Uterus (tissue), 2 donors: ENCODE results near the gene PRL.

Experiments used
- CTCF ChIP-seq, 4 experiments: fragments of 200-600 bp in 2 of 4; fragments of 450-650 bp in 2 of 4; sonication (generic) in 2 of 4; IDR thresholded peaks; one replicate each; pipeline ENCODE4 v1.5.1; 2016 to 2019; ENCODE audit warnings: antibody characterized with exemption in 4 of 4, mild to moderate bottlenecking in 2 of 4, moderate library complexity in 1 of 4
- POLR2A ChIP-seq, 2 donors: fragments of 450-650 bp; IDR thresholded peaks; one replicate each; pipeline ENCODE4 v1.6.1; 2016; ENCODE audit warnings: antibody characterized with exemption in 2 of 2, mild to moderate bottlenecking in 1 of 2, moderate library complexity in 1 of 2

- no peak for TF ChIP-seq CTCF (IDR thresholded peaks at IDR 0.05)
- TF ChIP-seq POLR2A (IDR thresholded peaks at IDR 0.05), result no peak
These were observed 3.6 kb upstream of the PRL start for GRCh38 chr6:22300273-22300998.
